ENCODE results near the gene TGIF2.

The TGIF2 gene
- 51.2 reads per million, percentile 69 among the genes with 10 or more reads in this experiment for total RNA-seq

GRCh38 chr20:36573103-36573797 lies at the start of gene TGIF2:
TGIF2 (plus strand) TSS chr20:36573597; CDS start chr20:36578775, 5,178 bp downstream.
- DNase-seq = peak; percentile 87

GRCh38 chr20:36525620-36526365 lies 47.6 kb upstream of the TGIF2 start:
- no peak for DNase-seq

GRCh38 chr20:36526521-36527011 lies 46.8 kb upstream of the TGIF2 start:
- DNase-seq = no peak

- DNase-seq = no peak
Observed at GRCh38 chr20:36527331-36528125, 45.9 kb upstream of the TGIF2 start.

GRCh38 chr20:36528176-36528874 lies 45.1 kb upstream of the TGIF2 start:
- DNase-seq = no peak

- no peak for DNase-seq
Observed at GRCh38 chr20:36528875-36529417, 44.5 kb upstream of the TGIF2 start.

- DNase-seq = no peak
Observed at GRCh38 chr20:36532388-36532787, 41.0 kb upstream of the TGIF2 start.

- no peak for DNase-seq
Observed at GRCh38 chr20:36532822-36533221, 40.6 kb upstream of the TGIF2 start.

GRCh38 chr20:36538026-36538722 lies 35.2 kb upstream of the TGIF2 start:
- DNase-seq = no peak

GRCh38 chr20:36540551-36541211 lies 32.7 kb upstream of the TGIF2 start:
- no peak for DNase-seq

- DNase-seq = no peak
Observed at GRCh38 chr20:36541227-36541767, 32.1 kb upstream of the TGIF2 start, which contains the start of gene MYL9. MYL9 (plus strand) TSS chr20:36541519; CDS start chr20:36544885, 3,366 bp downstream.

- no peak for DNase-seq
Observed at GRCh38 chr20:36541768-36542488, 31.5 kb upstream of the TGIF2 start.

GRCh38 chr20:36542516-36543183 lies 30.7 kb upstream of the TGIF2 start:
- DNase-seq = no peak

- DNase-seq = no peak
Observed at GRCh38 chr20:36543184-36544133, 29.9 kb upstream of the TGIF2 start.

- DNase-seq = no peak
Observed at GRCh38 chr20:36544134-36545018, 29.0 kb upstream of the TGIF2 start.

GRCh38 chr20:36546111-36546736 lies 27.2 kb upstream of the TGIF2 start:
- DNase-seq = no peak
